Activated gamma-delta T cell (primary cell): ENCODE results near the gene LRRC46.

Experiments
- DNase-seq: peaks from one replicate; lab custom pipeline; 2025; lab: John Stamatoyannopoulos, UW

LRRC46 gene

DNA sequence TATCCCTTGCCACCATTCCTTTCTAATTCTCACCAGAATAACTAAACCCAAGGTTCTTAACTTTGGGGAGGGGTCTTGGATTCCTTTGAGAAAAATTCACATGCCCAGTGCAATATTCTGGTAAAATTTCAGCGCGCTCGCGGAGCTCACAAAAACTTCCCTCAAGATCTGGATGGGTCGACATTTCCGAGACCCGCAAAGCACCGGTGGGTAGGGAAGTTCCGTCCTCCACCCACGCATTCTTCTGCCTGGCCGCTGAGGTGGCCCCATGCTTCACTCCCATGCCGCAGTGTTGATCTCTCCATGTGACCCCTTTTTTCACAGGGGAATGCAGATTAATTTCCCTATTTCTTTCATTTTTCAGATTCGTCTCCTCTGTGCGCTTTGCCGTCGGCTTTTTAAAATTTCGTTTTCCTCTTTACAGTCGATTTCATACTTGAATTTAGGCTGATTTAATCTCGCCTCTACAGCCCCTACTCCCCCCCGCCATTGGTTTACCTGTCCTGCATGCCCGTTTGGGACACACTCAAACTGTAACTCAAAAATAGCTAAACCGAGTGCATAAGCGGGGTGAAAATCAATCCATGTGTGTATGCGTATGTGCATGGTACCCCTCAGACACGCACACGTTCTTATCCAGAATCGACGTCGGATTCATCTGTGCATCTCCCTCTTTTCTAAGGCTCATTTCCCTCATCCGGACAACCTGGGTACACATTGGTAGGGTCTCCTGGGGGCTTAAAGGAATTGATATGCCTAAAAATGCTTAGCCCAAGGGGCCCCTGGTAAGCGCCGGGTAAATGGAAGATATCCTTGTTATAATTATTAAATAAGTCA lies 20.9 kb downstream of the LRRC46 start:
- DNase-seq = no peak

DNA sequence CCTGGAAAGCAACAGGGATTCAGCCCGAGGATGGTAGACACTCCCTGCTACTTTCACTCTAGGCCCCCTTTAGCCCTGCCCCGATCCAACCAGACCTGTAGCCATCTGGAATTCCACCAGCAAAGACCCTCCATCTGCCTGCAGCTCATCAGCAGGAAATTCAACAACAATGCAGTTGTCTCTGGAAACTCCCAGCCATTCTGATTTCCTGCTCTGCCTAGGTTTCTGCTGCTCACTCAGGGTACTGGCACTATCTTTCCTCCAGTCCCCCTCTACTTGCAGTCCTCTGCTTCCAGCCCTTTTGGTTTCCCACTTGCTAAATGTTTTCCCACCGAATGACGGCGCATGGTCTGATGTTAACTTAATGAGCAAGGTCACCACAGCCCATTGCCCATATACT lies 22.1 kb downstream of the LRRC46 start:
- DNase-seq = no peak

DNA sequence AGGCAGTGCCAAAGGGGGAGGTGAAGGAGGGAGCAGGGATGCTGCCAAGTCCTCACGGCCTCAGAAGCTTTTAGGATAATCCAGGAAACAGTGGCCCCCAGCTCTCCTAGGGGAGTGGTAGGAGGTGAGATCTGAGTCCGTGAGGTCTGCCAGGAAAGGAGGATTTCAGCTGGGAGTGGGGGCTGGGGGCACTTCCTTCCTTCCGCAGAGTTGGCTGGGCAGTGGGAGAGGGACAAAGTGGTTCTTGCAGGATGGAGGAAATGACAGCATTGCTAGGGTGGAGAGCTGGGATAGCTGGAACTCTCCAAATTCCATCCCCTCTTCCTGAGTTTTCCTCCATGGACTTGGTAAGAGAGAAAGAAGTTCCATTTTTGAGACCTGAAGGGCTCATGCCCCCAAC lies 24.3 kb downstream of the LRRC46 start:
- no peak for DNase-seq

GRCh38 chr17:47856830-47857229 lies 25.4 kb downstream of the LRRC46 start:
- no peak for DNase-seq

GRCh38 chr17:47857551-47858455 lies 26.3 kb downstream of the LRRC46 start:
- DNase-seq = no peak

DNA sequence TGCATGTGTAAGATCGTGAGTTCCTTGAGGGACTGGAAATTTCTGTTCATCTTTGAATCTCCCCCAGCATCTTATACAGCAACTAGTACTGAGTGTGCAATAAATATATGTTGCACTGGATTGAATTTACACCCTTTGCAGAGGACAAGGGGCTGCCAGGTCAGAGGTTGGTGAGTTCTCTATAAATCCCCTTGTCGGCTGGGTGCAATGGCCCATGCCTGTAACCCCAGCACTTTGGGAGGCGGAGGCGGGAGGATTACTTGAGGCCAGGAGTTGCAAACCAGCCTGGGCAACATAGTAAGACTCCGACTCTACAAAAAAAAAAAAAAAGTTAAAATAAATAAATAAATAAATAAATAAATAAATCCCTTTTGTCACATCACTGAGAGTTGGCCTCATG lies 28.9 kb downstream of the LRRC46 start:
- no peak for DNase-seq

DNA sequence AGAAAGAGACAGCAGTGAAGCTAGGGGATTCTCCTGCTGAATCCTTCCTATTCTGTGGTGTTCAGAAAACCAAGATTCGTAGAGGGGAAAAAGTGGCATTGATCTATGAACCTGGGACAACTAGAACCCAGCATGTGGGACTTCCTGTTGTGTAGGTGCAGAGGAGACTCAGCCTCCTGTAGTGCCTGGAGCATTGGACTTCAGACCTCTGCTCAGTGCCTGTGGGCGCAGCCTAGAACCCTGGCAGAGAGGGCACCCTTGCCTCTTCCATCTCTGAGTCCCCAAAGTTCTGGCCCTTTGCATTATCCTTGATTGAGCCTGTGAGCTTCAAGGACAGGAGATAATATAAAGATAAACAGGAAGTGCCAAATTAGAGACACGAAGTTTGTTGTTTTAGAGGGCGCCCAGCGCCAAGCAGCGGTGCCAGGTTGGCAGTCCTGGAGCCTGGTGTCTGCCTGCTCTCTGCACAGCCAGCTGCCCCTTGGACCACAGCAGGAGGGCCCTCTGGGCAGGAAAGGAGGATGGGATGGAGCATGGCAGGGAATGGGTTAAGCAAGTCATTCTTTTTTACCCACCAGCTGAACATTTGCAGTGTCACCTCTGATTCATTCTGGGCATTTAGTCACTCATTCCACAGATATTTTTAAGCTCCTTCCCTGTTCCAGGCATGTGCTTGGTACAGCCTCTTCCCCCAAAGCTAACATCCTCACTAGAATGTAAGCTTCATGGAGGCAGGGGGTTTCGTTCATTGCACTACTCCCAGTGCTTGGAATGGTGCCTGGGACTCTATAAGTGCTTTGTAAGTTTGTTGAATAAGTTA lies 31.4 kb downstream of the LRRC46 start:
- no peak for DNase-seq

GRCh38 chr17:47864791-47865216 lies 33.3 kb downstream of the LRRC46 start:
- no peak for DNase-seq

DNA sequence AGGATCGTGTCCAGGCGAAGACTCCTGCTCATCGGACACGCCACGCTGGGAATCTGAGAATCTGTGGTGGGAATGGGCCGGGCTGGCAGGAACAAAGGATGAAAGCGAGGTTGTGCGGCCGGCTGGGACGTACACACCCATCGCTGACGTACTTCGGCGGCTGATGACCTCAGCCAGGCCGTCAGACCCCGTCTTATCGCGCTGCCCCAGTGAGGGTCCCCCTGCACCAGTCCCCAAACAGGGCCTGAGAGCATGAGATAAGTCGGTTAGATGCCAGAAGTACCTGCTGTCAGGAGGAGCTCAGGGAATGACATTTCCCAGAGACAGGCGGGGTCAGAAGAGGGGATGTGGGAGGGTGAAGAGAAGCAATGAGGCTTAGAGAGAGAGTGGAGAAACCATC lies 35.5 kb downstream of the LRRC46 start:
- no peak for DNase-seq

DNA sequence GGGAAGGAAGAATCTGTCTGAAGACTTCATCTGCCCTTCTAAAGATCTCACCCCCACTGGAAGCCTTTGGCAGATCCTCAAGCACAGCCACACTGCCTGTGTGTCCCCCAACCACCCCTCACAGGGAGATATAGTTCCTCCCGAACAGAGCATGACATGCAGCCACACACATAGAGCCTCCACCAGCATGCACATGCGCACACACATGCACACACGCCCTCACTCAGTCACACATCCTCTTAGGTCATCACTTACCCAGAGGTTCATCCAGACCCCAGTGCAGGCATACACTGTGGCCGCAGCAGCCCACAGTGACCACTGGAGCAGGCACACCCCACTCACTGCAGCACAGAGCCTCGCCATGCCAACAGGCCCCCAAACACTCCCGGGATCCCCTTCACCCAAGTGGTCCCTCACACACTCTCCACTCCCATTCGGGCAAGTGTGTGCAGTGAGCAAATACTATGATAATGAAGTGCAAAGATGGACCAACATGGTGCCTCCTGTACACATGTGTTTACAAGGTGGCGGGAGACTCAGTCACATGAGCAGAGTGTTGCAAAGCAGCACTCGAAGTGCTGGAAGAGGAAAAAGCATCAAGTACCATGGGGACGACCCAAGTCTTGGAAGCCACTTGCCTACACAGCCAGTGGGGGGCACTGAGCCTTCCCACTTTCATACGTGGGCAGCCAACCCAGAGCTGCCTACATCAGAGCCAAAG lies 36.5 kb downstream of the LRRC46 start:
- no peak for DNase-seq

GRCh38 chr17:47869114-47869513 lies 37.6 kb downstream of the LRRC46 start:
- DNase-seq = no peak

DNA sequence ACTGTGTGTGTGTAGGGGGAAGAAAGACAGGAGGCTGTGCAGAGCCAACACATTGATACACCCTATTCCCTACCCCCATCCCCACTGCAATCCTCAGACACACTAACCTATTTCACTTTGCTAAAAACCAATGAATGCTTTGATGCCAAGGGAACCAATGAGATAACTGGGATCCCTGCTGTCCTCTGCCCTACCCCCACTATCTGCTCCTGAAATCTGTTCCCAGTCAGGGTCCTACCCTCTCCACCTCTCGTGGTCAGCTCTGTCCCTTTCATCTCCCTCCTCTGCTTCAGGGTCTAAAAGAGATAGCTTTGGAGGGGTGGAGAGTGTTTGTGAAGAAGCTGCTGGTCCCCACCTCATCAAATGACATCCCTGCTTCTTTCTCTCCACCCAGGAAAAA lies 38.6 kb downstream of the LRRC46 start:
- no peak for DNase-seq

- no peak for DNase-seq
Measured at GRCh38 chr17:47871048-47871447, 39.6 kb downstream of the LRRC46 start.

DNA sequence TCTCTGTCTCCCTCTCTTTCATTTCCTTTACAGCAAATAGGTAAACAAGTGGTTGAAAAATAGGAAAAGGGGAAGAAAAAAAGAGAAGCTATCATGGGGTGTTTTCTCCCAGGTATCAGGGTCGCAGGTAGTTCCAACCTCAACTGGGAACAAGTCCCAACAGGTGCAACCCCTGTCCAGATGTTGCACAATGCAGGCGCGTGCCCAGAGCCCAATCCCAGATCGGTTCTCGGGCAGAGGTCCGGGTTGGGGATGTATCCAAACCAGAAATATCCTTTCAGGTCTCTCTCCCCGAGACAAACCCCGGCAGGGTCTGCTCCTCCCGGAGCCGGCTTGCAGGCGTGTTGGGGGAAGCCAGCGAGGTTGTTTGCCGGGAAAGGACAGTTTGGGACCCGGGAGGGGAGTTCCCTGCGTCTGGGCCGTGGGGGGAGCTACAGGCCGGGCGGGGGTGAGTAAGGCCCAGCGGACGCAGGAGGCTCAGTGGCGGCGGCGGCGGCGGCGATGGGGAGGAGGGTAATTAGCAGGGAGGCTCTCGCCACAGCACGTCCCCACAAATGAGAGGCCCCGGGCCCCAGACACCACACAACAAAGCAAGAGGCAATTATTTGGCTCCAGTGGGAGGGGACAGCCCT lies 40.7 kb downstream of the LRRC46 start:
- DNase-seq = no peak

- no peak for DNase-seq
Measured at GRCh38 chr17:47872651-47873161, 41.2 kb downstream of the LRRC46 start.

GRCh38 chr17:47873200-47874090 lies 42.0 kb downstream of the LRRC46 start:
- no peak for DNase-seq

GRCh38 chr17:47875011-47875985 lies 43.8 kb downstream of the LRRC46 start:
- no peak for DNase-seq

DNA sequence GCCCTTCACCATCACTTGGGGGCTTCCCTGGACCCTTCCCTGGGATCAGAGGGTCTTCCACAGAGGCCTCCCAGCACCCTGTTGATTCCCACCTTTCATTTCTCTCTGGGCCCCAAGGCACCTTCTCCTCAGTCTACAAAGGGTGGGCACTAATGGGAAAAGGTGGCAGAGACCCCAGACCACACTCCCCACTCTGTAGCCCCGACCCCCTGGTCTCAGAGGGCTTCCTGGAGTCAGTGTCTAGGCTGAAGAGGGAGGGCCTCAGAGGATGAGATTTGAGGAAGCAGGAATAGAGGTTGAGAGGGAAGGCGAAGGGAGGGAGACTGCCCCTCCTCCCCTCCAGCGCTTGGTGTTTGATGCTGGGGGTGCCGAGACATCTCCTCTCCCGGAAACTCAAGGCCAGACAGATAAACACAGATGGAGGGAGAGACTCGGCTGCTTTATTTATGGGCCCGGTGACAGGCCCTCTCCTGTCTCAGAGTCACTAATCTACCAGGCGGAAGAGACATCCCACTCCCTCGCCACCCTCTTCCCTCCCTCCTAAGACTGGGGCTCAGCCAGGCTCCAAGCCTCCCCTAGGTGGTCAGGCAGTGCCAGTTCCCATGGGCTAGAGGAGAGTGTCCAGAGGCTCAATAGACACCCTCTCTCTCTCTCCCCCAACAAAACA lies 46.0 kb downstream of the LRRC46 start:
- DNase-seq = no peak
